Measurements from ENCODE around the gene UNKL.
A peak's percentile ranks its signal among the peaks of the same experiment; 100 is the strongest.

The UNKL gene

GRCh38 chr16:1375741-1376410 is 38.6 kb downstream of the UNKL start:
- DNase-seq (ENCODE audit: low spot score) = no peak

GRCh38 chr16:1375298-1375640 is 39.2 kb downstream of the UNKL start:
- no peak for DNase-seq (ENCODE audit: low spot score)

GRCh38 chr16:1374418-1375297 is 39.8 kb downstream of the UNKL start:
- no peak for DNase-seq (ENCODE audit: low spot score)

GRCh38 chr16:1372292-1372950 is 42.1 kb downstream of the UNKL start:
- no peak for DNase-seq (ENCODE audit: low spot score)

- no peak for DNase-seq (ENCODE audit: low spot score)
Observed at GRCh38 chr16:1371054-1371978, 43.2 kb downstream of the UNKL start.

- DNase-seq (ENCODE audit: low spot score) = no peak
Observed at GRCh38 chr16:1367486-1368174, 46.9 kb downstream of the UNKL start.

GRCh38 chr16:1366712-1367299 is 47.7 kb downstream of the UNKL start:
- no peak for DNase-seq (ENCODE audit: low spot score)

- DNase-seq (ENCODE audit: low spot score) = no peak
Observed at GRCh38 chr16:1366060-1366711, 48.3 kb downstream of the UNKL start.

- no peak for DNase-seq (ENCODE audit: low spot score)
Observed at GRCh38 chr16:1364510-1364909, 50.0 kb downstream of the UNKL start.

GRCh38 chr16:1363501-1364041 is 50.9 kb downstream of the UNKL start:
- peak; percentile 79 for DNase-seq (ENCODE audit: low spot score)

GRCh38 chr16:1362807-1363206 is 51.7 kb downstream of the UNKL start:
- no peak for DNase-seq (ENCODE audit: low spot score)

- no peak for DNase-seq (ENCODE audit: low spot score)
Observed at GRCh38 chr16:1361685-1362360, 52.7 kb downstream of the UNKL start.

- DNase-seq (ENCODE audit: low spot score) = no peak
Observed at GRCh38 chr16:1357906-1358566, 56.5 kb downstream of the UNKL start.

GRCh38 chr16:1356061-1356900 is 58.2 kb downstream of the UNKL start:
- DNase-seq (ENCODE audit: low spot score) = no peak

GRCh38 chr16:1355591-1355990 is 58.9 kb downstream of the UNKL start:
- no peak for DNase-seq (ENCODE audit: low spot score)

- no peak for DNase-seq (ENCODE audit: low spot score)
Observed at GRCh38 chr16:1354815-1355540, 59.5 kb downstream of the UNKL start.

Measured in NAMALWA (cell line).